ENCODE measurements around the gene CFAP141. TPM values are rescaled to one million over a fixed set of nuclear protein-coding genes. Genes with fewer than 3 reads are reported as not detected.
A peak's percentile ranks its signal among the peaks of the same experiment; 100 is the strongest.

CFAP141 gene
- total and polyA plus RNA-seq, 2 of the 13 experiments (the other 11 are each of a cell fraction or from before 2014, with no cell fraction given): not detected

DNA sequence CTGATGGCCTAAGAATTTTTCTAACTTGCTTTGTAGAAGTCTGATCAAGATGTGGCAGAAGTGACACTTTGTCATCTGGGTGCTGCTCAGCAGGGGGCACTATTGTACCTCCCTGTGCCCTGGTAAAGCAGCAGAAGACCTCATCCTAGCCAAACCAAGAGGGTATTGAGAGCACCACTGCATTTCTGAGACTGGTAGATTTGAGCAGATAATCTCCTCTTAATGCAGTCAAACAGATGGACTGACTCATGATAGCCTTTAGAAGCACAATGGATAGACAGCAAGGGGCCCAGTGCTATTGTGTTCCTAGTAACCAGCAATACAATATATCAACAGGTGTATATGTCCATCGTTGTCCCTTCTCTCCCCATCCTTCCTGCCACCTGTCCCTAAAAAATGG, 20.0 kb downstream of the CFAP141 start:
- ChIA-PET CTCF (ENCODE audit: low intra/inter-chr PET ratio, low total read pairs) (interaction anchor here (0.9 to 2.5 kb wide), 3 partner anchors 13 to 149 kb away, joined by 3 to 20 read pairs (median 3); partner anchors contain the start of gene HAX1), POLR2A (no interaction called here)
- Histone ChIP-seq H3K9ac (ENCODE audit: insufficient read depth, low read depth, low read length) (no peak overlapping the region), H4K20me1 (ENCODE audit: insufficient read depth, low read length) (peaks cover 14% of the 10 kb centered on the region), H3K27me3 (ENCODE audit: control insufficient read depth in 1 of 2, insufficient read depth in 2 of 2, low read length in 2 of 2) (no peaks in the 10 kb centered on the region; a peak in 1 of 5 replicates), H2AFZ (ENCODE audit: low read length) (no peak overlapping the region), H3K36me3 (replicated peaks in 1 of 2; ENCODE audit: control insufficient read depth in 1 of 2, insufficient read depth in 2 of 2, low read length in 2 of 2) (no peaks in the 10 kb centered on the region), H3K4me2 (ENCODE audit: low read depth, low read length) (no peak overlapping the region), H3K9me3 (ENCODE audit: low read length) (no peaks in the 10 kb centered on the region), H3K79me2 (ENCODE audit: insufficient read depth, low read length) (peaks cover 16% of the 10 kb centered on the region), H3K4me3 (replicated peaks in 1 of 3; ENCODE audit: insufficient read depth in 1 of 3, low read depth in 2 of 3, low read length in 3 of 3) (no peak overlapping the region), H3K4me1 (ENCODE audit: insufficient read depth, low read length) (peaks cover 34% of the 10 kb centered on the region), H3K27ac (ENCODE audit: extremely low read length, insufficient read depth, low read length) (no peak overlapping the region)
- in situ Hi-C loops (cut with HindIII; ENCODE audit: extremely low pct_ligation_motif_present, low pct_unique_long_range_greater_than_20kb): no loop called here
- no TSS peak for BruUV-seq (replicated peaks)
- no peak for FAIRE-seq
- 20% methylated on average over 1 of the region's 1 CpG for WGBS (ENCODE audit: low lambda C conversion rate)
- TF ChIP-seq CTCF (CRISPR knock-in tag; IDR thresholded peaks at IDR 0.05) (peak; percentile 86), XRCC5 (optimal IDR thresholded peaks at IDR 0.05; ENCODE audit: low read length) (peak; percentile 27), ZNF720 (CRISPR knock-in tag; IDR thresholded peaks at IDR 0.05) (no peak), SNAPC2 (CRISPR knock-in tag; IDR thresholded peaks at IDR 0.05) (no peak), JARID2 (CRISPR knock-in tag; IDR thresholded peaks at IDR 0.05; ENCODE audit: insufficient replicate concordance) (no peak), TOPORS (CRISPR knock-in tag; IDR thresholded peaks at IDR 0.05) (no peak), SMC3 (IDR thresholded peaks at IDR 0.05; ENCODE audit: low read length) (peak; percentile 70; the same call in 1 of the 2 replicates), MATR3 (CRISPR knock-in tag; IDR thresholded peaks at IDR 0.05) (no peak), ZNF296 (CRISPR knock-in tag; conservative IDR thresholded peaks at IDR 0.05) (no peak), MBD4 (IDR thresholded peaks at IDR 0.05; ENCODE audit: borderline replicate concordance, low read length) (no peak), RAD21 (CRISPR knock-in tag; IDR thresholded peaks at IDR 0.05) (peak; percentile 44; the same call in 1 of the 2 replicates), ZFP36L2 (CRISPR knock-in tag; IDR thresholded peaks at IDR 0.05) (no peak), KLF15 (CRISPR knock-in tag; IDR thresholded peaks at IDR 0.05; ENCODE audit: borderline replicate concordance) (no peak), SAP130 (CRISPR knock-in tag; IDR thresholded peaks at IDR 0.05; ENCODE audit: low read depth) (peak; percentile 15; the same call in 1 of the 2 replicates), STAG1 (CRISPR knock-in tag; IDR thresholded peaks at IDR 0.05) (peak; percentile 81), ZKSCAN8 (CRISPR knock-in tag; IDR thresholded peaks at IDR 0.05; ENCODE audit: borderline replicate concordance) (no peak), PBX3 (CRISPR knock-in tag; IDR thresholded peaks at IDR 0.05; ENCODE audit: borderline replicate concordance) (no peak), GATAD1 (CRISPR knock-in tag; IDR thresholded peaks at IDR 0.05) (peak; percentile 44), ERF (CRISPR knock-in tag; IDR thresholded peaks at IDR 0.05) (no peak), FOXJ3 (CRISPR knock-in tag; IDR thresholded peaks at IDR 0.05; ENCODE audit: borderline replicate concordance) (no peak)
- TF ChIP-seq, protein P1, sequence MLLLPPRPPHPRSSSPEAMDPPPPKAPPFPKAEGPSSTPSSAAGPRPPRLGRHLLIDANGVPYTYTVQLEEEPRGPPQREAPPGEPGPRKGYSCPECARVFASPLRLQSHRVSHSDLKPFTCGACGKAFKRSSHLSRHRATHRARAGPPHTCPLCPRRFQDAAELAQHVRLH (CRISPR knock-in tag; IDR thresholded peaks at IDR 0.05; ENCODE audit: borderline replicate concordance, low read depth): peak; percentile 74; the same call in 1 of the 2 replicates
- ATAC-seq: no peak
- peak; percentile 43 for DNase-seq (ENCODE audit: low spot score)
- intact Hi-C loops (cut with micrococcal nuclease; ENCODE audit: unreplicated experiment): no loop called here

Measured in HepG2 (cell line).